Left ventricle myocardium inferior (tissue), 1 donor: ENCODE data around the gene CCDC32. TPM values are rescaled to one million over a fixed set of nuclear protein-coding genes. Genes with fewer than 3 reads are reported as not detected.

Experiments used
- DNase-seq: peaks from one replicate; pipeline ENCODE4 v3.0.0-alpha.2; 2020
- H3K27ac ChIP-seq: fragments of 200-600 bp; replicated peaks from 2 replicates; pipeline ENCODE4 v1.8.0; 2021
- H3K27me3 ChIP-seq: fragments of 200-600 bp; 2 replicates; pipeline ENCODE4 v1.8.0; 2021; ENCODE audit warnings: low read depth
- H3K36me3 ChIP-seq: fragments of 200-600 bp; 2 replicates; pipeline ENCODE4 v1.8.0; 2021
- H3K4me1 ChIP-seq: fragments of 200-600 bp; 2 replicates; pipeline ENCODE4 v1.8.0; 2021
- H3K4me3 ChIP-seq: fragments of 200-600 bp; 2 replicates; pipeline ENCODE4 v1.8.0; 2021; ENCODE audit warnings: mild to moderate bottlenecking, moderate library complexity
- H3K9me3 ChIP-seq: fragments of 200-600 bp; replicated peaks from 2 replicates; pipeline ENCODE4 v1.8.0; 2021
- intact Hi-C: fragments of 100-400 bp; cut with micrococcal nuclease; formaldehyde crosslinking; loops from one replicate; pipeline ENCODE4 v1.11.0; 2022
- total RNA-seq: library from RNA; stranded (reverse); fragmentation: NEBNext Ultra II Directional; extraction: Animal tissue kit (Norgen Biotek cat#: 25700); gene quantifications from one replicate; pipeline ENCODE4 v1.2.1, GENCODE V29; 2021
- TF ChIP-seq, protein P1 (sequence below): fragments of 200-600 bp; IDR thresholded peaks from 2 replicates; pipeline ENCODE4 v1.8.0; 2021; ENCODE audit warnings: antibody characterized with exemption, mild to moderate bottlenecking, borderline replicate concordance
- donor health status: DM: no; HTN: yes; CAD: no; lungs with severe emphysema.

CCDC32 gene
- total RNA-seq, 1 donor from 2014 or later: 24.1 TPM

GRCh38 chr15:40555876-40556275 is 9.0 kb downstream of the CCDC32 start:
- Histone ChIP-seq H3K4me1 (peaks cover 47% of the 10 kb centered on the region), H3K9me3 (no peaks in the 10 kb centered on the region), H3K27ac (no peak overlapping the region), H3K36me3 (peaks cover 44% of the 10 kb centered on the region), H3K4me3 (no peak overlapping the region), H3K27me3 (no peaks in the 10 kb centered on the region)
- TF ChIP-seq, protein P1, sequence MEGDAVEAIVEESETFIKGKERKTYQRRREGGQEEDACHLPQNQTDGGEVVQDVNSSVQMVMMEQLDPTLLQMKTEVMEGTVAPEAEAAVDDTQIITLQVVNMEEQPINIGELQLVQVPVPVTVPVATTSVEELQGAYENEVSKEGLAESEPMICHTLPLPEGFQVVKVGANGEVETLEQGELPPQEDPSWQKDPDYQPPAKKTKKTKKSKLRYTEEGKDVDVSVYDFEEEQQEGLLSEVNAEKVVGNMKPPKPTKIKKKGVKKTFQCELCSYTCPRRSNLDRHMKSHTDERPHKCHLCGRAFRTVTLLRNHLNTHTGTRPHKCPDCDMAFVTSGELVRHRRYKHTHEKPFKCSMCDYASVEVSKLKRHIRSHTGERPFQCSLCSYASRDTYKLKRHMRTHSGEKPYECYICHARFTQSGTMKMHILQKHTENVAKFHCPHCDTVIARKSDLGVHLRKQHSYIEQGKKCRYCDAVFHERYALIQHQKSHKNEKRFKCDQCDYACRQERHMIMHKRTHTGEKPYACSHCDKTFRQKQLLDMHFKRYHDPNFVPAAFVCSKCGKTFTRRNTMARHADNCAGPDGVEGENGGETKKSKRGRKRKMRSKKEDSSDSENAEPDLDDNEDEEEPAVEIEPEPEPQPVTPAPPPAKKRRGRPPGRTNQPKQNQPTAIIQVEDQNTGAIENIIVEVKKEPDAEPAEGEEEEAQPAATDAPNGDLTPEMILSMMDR: no peak
- DNase-seq: no peak
- intact Hi-C loops: no loop called here

- Histone ChIP-seq H3K9me3 (no peaks in the 10 kb centered on the region), H3K4me1 (peaks cover 60% of the 10 kb centered on the region), H3K27me3 (no peaks in the 10 kb centered on the region), H3K27ac (peak overlapping the region; percentile 65), H3K36me3 (peaks cover 44% of the 10 kb centered on the region), H3K4me3 (peak overlapping the region; percentile 40)
- intact Hi-C loops: no loop called here
- DNase-seq: no peak
- TF ChIP-seq, protein P1: no peak
Observed at GRCh38 chr15:40554161-40554525, 10.7 kb downstream of the CCDC32 start.

- Histone ChIP-seq H3K4me3 (peak overlapping the region; percentile 16), H3K9me3 (no peaks in the 10 kb centered on the region), H3K36me3 (peaks cover 34% of the 10 kb centered on the region), H3K4me1 (peaks cover 77% of the 10 kb centered on the region), H3K27me3 (no peaks in the 10 kb centered on the region), H3K27ac (peak overlapping the region; percentile 87)
- intact Hi-C loops: no loop called here
- DNase-seq: no peak
- TF ChIP-seq, protein P1: no peak
Observed at GRCh38 chr15:40550341-40551037, 14.4 kb downstream of the CCDC32 start.

- Histone ChIP-seq H3K36me3 (peaks cover 28% of the 10 kb centered on the region), H3K4me1 (peaks cover 71% of the 10 kb centered on the region), H3K27ac (peak overlapping the region; percentile 87), H3K9me3 (no peaks in the 10 kb centered on the region), H3K4me3 (peak overlapping the region; percentile 16), H3K27me3 (no peaks in the 10 kb centered on the region)
- peak; percentile 86 for DNase-seq
- intact Hi-C loops: no loop called here
- TF ChIP-seq, protein P1: no peak
Observed at GRCh38 chr15:40549894-40550293, 14.9 kb downstream of the CCDC32 start.

GRCh38 chr15:40548610-40549009 is 16.2 kb downstream of the CCDC32 start:
- no peak for DNase-seq
- peaks cover 25% of the 10 kb centered on the region for H3K36me3 ChIP-seq
- intact Hi-C loops: no loop called here
- H3K4me1 ChIP-seq: peaks cover 58% of the 10 kb centered on the region
- TF ChIP-seq, protein P1: no peak
- no peak overlapping the region for H3K4me3 ChIP-seq
- no peaks in the 10 kb centered on the region for H3K27me3 ChIP-seq
- no peaks in the 10 kb centered on the region for H3K9me3 ChIP-seq
- H3K27ac ChIP-seq: no peak overlapping the region
